IMR-90 (cell line): ENCODE measurements around the gene WDR27. TPM values are rescaled to one million over a fixed set of nuclear protein-coding genes. Genes with fewer than 3 reads are reported as not detected.

Source experiments
- ATAC-seq: fragments of 200-7000 bp; cut with Tn5 transposase; 2 replicates; pipeline ENCODE4 v1.9.1; 2020; ENCODE audit warnings: low read depth, mild to moderate bottlenecking, moderate library complexity
- BruUV-seq: library from RNA; stranded (reverse); fragments of 400-500 nt; replicated peaks from 2 replicates; lab custom pipeline; 2021; lab: Mats Ljungman, UMichigan
- CTCF ChIA-PET: fragments of 300-600 bp; formaldehyde crosslinking; extraction: SDS; loops from one replicate; lab custom pipeline; 2021; ENCODE audit warnings: antibody characterized with exemption; lab: Yijun Ruan, JAX
- POLR2A ChIA-PET: fragments of 300-600 bp; sonication (Branson Sonifier 250); formaldehyde crosslinking; loops from one replicate; lab custom pipeline; 2022; ENCODE audit warnings: antibody characterized with exemption; ENCODE audit not compliant: unreplicated experiment; lab: Charles Lee
- DNase-seq: peaks from one replicate; pipeline ENCODE4 v3.0.0; 2013
- H2AFZ ChIP-seq: replicated peaks from 2 replicates; pipeline ENCODE3; 2013; ENCODE audit warnings: low read length, mild to moderate bottlenecking; ENCODE audit not compliant: poor library complexity
- H2AK5ac ChIP-seq: 2 replicates; pipeline ENCODE4 v1.6.1; 2013; ENCODE audit warnings: low read depth, low read length, inconsistent platforms
- H2AK9ac ChIP-seq: replicated peaks from 2 replicates; pipeline ENCODE3; 2013; ENCODE audit warnings: mild to moderate bottlenecking, low read depth, low read length, moderate library complexity; ENCODE audit not compliant: poor library complexity
- H2BK120ac ChIP-seq: 2 replicates; pipeline ENCODE4 v1.6.1; 2013; ENCODE audit warnings: low read depth, low read length, inconsistent platforms
- H2BK15ac ChIP-seq: 3 replicates; pipeline ENCODE4 v1.6.1; 2013; ENCODE audit warnings: low read depth, low read length, inconsistent platforms
- H2BK20ac ChIP-seq: 2 replicates; pipeline ENCODE4 v1.6.1; 2013; ENCODE audit warnings: low read depth, mild to moderate bottlenecking, inconsistent platforms, low read length, moderate library complexity
- H2BK5ac ChIP-seq: 2 replicates; pipeline ENCODE4 v1.6.1; 2013; ENCODE audit warnings: mild to moderate bottlenecking, low read depth, low read length, inconsistent platforms; ENCODE audit not compliant: poor library complexity, severe bottlenecking
- H3K14ac ChIP-seq: replicated peaks from 2 replicates; pipeline ENCODE4 v1.6.1; 2013; ENCODE audit warnings: low read depth, low read length, inconsistent platforms
- H3K18ac ChIP-seq: 2 replicates; pipeline ENCODE4 v1.6.1; 2013; ENCODE audit warnings: low read depth, low read length, control low read depth
- H3K23ac ChIP-seq: 2 replicates; pipeline ENCODE4 v1.6.1; 2013; ENCODE audit warnings: low read depth, low read length, inconsistent platforms
- H3K27ac ChIP-seq: 2 replicates; pipeline ENCODE4 v1.5.1; 2013; ENCODE audit warnings: mild to moderate bottlenecking, control low read depth, low read length; ENCODE audit not compliant: insufficient read depth
- H3K27me3 ChIP-seq: 2 replicates; pipeline ENCODE4 v1.6.1; 2013; ENCODE audit warnings: low read length; ENCODE audit not compliant: control insufficient read depth, insufficient read depth
- H3K36me3 ChIP-seq: 2 replicates; pipeline ENCODE4 v1.6.1; 2013; ENCODE audit warnings: low read length, mixed read lengths; ENCODE audit not compliant: control insufficient read depth, insufficient read depth
- H3K4ac ChIP-seq: 2 replicates; pipeline ENCODE4 v1.6.1; 2013; ENCODE audit warnings: low read depth, low read length, inconsistent platforms
- H3K4me1 ChIP-seq: 2 replicates; pipeline ENCODE4 v1.6.1; 2013; ENCODE audit warnings: low read length, mixed read lengths; ENCODE audit not compliant: control insufficient read depth, insufficient read depth
- H3K4me2 ChIP-seq: 2 replicates; pipeline ENCODE4 v1.6.1; 2013; ENCODE audit warnings: low read depth, mild to moderate bottlenecking, control low read depth, low read length, moderate library complexity
- H3K4me3 ChIP-seq: 2 replicates; pipeline ENCODE4 v1.5.1; 2013; ENCODE audit warnings: low read depth, mild to moderate bottlenecking, control low read depth, low read length, moderate library complexity; ENCODE audit not compliant: insufficient read depth
- H3K56ac ChIP-seq: 2 replicates; pipeline ENCODE4 v1.6.1; 2013; ENCODE audit warnings: low read length, inconsistent platforms; ENCODE audit not compliant: insufficient read depth; ENCODE audit errors: extremely low read depth
- H3K79me1 ChIP-seq, 2 experiments: 2 replicates each; pipeline ENCODE4 v1.6.1; 2013; ENCODE audit warnings: low read length in 2 of 2, inconsistent platforms in 1 of 2, low read depth in 1 of 2
- H3K9ac ChIP-seq: 2 replicates; pipeline ENCODE4 v1.6.1; 2013; ENCODE audit warnings: low read depth, low read length, control low read depth
- H3K9me1 ChIP-seq: 2 replicates; pipeline ENCODE4 v1.6.1; 2013; ENCODE audit warnings: low read length, inconsistent platforms; ENCODE audit not compliant: insufficient read depth
- H3K9me3 ChIP-seq: 2 replicates; pipeline ENCODE4 v1.6.1; 2013; ENCODE audit warnings: low read length; ENCODE audit not compliant: control insufficient read depth, insufficient read depth
- H4K20me1 ChIP-seq: 2 replicates; pipeline ENCODE4 v1.6.1; 2013; ENCODE audit warnings: low read length, inconsistent platforms; ENCODE audit not compliant: insufficient read depth
- H4K5ac ChIP-seq: 2 replicates; pipeline ENCODE4 v1.6.1; 2013; ENCODE audit warnings: mild to moderate bottlenecking, low read depth, low read length, control low read depth
- H4K8ac ChIP-seq, 2 experiments: 2 replicates each; pipeline ENCODE4 v1.6.1; 2013; ENCODE audit warnings: low read depth in 2 of 2, low read length in 2 of 2, control low read depth in 1 of 2, inconsistent platforms in 1 of 2
- H4K91ac ChIP-seq: 2 replicates; pipeline ENCODE4 v1.6.1; 2013; ENCODE audit warnings: low read depth, low read length, inconsistent platforms; ENCODE audit not compliant: insufficient read depth
- BHLHE40 ChIP-seq: fragments of 150-350 bp; IDR thresholded peaks from 2 replicates; pipeline ENCODE4 v1.6.1; 2016; ENCODE audit warnings: mild to moderate bottlenecking, low read depth, low read length
- CEBPB ChIP-seq: IDR thresholded peaks from 2 replicates; pipeline ENCODE4 v1.6.1; 2012; ENCODE audit warnings: low read depth, low read length, improper control_type of control experiment
- FOS ChIP-seq: fragments of 150-350 bp; IDR thresholded peaks from 2 replicates; pipeline ENCODE4 v1.6.1; 2016; ENCODE audit warnings: low read depth, low read length
- MXI1 ChIP-seq: IDR thresholded peaks from 2 replicates; pipeline ENCODE4 v1.6.1; 2012; ENCODE audit warnings: low read depth, mild to moderate bottlenecking, low read length, moderate library complexity, borderline replicate concordance
- NFE2L2 ChIP-seq: fragments of 150-350 bp; IDR thresholded peaks from 2 replicates; pipeline ENCODE4 v1.6.1; 2016; ENCODE audit warnings: low read depth, mild to moderate bottlenecking, low read length
- WGBS, 2 experiments: methylation state at CpG; one replicate each; pipeline versions ENCODE4 v1.1.5 to v1.1.7; 2013; ENCODE audit warnings: missing lambda C conversion rate in 2 of 2; ENCODE audit not compliant: insufficient read length in 1 of 2; ENCODE audit errors: extremely low coverage in 2 of 2; 5-methylcytosine and 5-hydroxymethylcytosine counted together
- dilution Hi-C: fragments of 300-500 bp; cut with HindIII; formaldehyde crosslinking; loops from one replicate; pipeline ENCODE4 v1.14.3; 2018; ENCODE audit warnings: low sequenced_read_pairs; ENCODE audit not compliant: unreplicated experiment
- in situ Hi-C: fragments of 300-500 bp; cut with MboI; formaldehyde crosslinking; loops from 3 replicates; pipeline ENCODE4 v1.14.3; 2019; ENCODE audit warnings: low sequenced_read_pairs, inconsistent platforms, mixed read lengths
- intact Hi-C: fragments of 100-400 bp; cut with micrococcal nuclease; formaldehyde crosslinking; loops from 2 replicates; pipeline ENCODE4 v1.10.0; 2022
- polyA plus RNA-seq, 3 experiments: library from polyadenylated mRNA; depleted of rRNA; stranded (reverse); fragments of >200 nt; gene quantifications; 2 replicates each; pipeline ENCODE4 v1.2.3, GENCODE V29; 2012; ENCODE audit warnings: low replicate concordance in 1 of 3
- total RNA-seq: library from RNA; depleted of rRNA; stranded (reverse); fragments of >200 nt; gene quantifications from 2 replicates; pipeline ENCODE4 v1.2.3, GENCODE V29; 2012
- TF ChIP-seq, protein P1 (sequence below): conservative IDR thresholded peaks from 2 replicates; pipeline ENCODE4 v1.5.1; 2012; ENCODE audit warnings: mild to moderate bottlenecking, low read depth, low read length, improper control_type of control experiment

Gene WDR27
- total and polyA plus RNA-seq, 2 of the 4 experiments (the other 2 are of a cell fraction), result 7.0 to 18.5 TPM

DNA sequence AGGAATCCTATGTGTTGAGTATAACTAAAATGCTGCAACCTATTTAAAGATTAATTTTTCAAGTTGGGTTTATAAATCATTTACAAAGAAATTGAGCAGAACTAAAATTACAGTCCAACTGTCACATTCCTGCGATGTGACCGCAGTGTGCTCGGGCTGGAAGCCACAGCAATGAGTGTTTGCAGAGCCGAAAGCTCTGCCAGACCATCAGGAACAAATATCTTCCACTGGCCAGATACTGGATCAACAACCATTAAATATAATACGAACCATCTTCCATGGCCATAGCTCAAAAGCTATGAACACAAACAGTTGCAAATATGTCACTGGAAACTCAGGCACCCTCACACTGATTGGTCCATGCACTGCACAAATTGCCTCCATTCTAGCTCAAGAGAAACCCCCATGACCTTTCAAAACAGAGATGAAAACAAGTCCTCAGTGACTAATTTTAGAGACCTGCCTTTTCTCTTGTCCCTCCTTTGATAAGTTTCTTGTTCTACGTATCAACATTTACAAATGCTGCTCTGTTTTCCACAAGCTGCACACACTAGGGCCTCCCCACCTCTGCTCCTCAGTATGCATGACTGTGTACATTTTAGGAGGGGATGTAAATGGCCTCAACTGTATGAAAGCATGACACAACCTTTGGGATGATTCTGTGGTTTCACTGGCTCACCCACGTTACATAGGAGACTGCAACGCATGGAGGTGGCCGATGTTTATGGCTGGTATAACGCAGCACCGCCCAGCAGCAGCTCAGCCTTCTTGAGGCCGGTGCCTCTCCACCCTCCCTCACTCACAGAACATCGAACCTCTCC lies 171.7 kb downstream of the WDR27 start:
- H2BK120ac ChIP-seq, result peak overlapping the region; percentile 81
- BruUV-seq, result no TSS peak
- peak overlapping the region; percentile 51 for H3K27ac ChIP-seq
- peak overlapping the region; percentile 42 for H3K4ac ChIP-seq
- peak overlapping the region; percentile 1; the same call in 1 of the 2 replicates for H3K9ac ChIP-seq
- peaks cover 7% of the 10 kb centered on the region for H3K9me1 ChIP-seq
- H2AFZ ChIP-seq, result peak overlapping the region; percentile 71
- peak overlapping the region; percentile 72 for H4K5ac ChIP-seq
- peak overlapping the region; percentile 79 for H4K91ac ChIP-seq
- H3K4me3 ChIP-seq, result no peak overlapping the region
- WGBS, 2 experiments, result 3% methylated on average over 5 of the region's 13 CpGs; no CpG with 5 or more reads in 1 of the 2 experiments
- ChIA-PET POLR2A (no interaction called here), CTCF (interaction anchor here (0.7 to 1.5 kb wide), 3 partner anchors 10 to 110 kb away, joined by 3 read pairs; no protein-coding TSS in a partner anchor)
- peak; percentile 80 for DNase-seq
- dilution Hi-C loops (no loop called here), in situ Hi-C loops (no loop called here), intact Hi-C loops (loop anchor here (10.0 kb wide), 3 partner anchors 455 to 1375 kb away; no protein-coding TSS in a partner anchor)
- peak overlapping the region; percentile 35 for H3K23ac ChIP-seq
- H3K79me1 ChIP-seq, result no peaks in the 10 kb centered on the region
- peak; percentile 80 for ATAC-seq
- no peak overlapping the region; the same call in 1 of the 2 replicates for H3K14ac ChIP-seq
- peak overlapping the region; percentile 27; the same call in 1 of the 3 replicates for H2BK15ac ChIP-seq
- peak overlapping the region; percentile 43 for H2AK9ac ChIP-seq
- peak overlapping the region; percentile 39 to 56; a peak in 3 of 4 replicates for H4K8ac ChIP-seq
- no peaks in the 10 kb centered on the region for H3K36me3 ChIP-seq
- H2AK5ac ChIP-seq, result peak overlapping the region; percentile 35; the same call in 1 of the 2 replicates
- H3K4me2 ChIP-seq, result peak overlapping the region; percentile 45
- 0 out of 2 replicates have a peak, but pooled peaks cover 5% of the 10 kb centered on the region for H3K9me3 ChIP-seq
- peak overlapping the region; percentile 82 for H2BK5ac ChIP-seq
- H3K4me1 ChIP-seq, result peaks cover 10% of the 10 kb centered on the region
- H3K27me3 ChIP-seq, result no peaks in the 10 kb centered on the region
- peak overlapping the region; percentile 6 for H3K18ac ChIP-seq
- H3K56ac ChIP-seq, result peak overlapping the region; percentile 16; the same call in 1 of the 2 replicates
- no peaks in the 10 kb centered on the region for H4K20me1 ChIP-seq
- no peak for TF ChIP-seq FOS
- TF ChIP-seq MXI1, result 0 out of 2 replicates have a peak, but pooled peaks have one; percentile 10
- TF ChIP-seq, protein P1, sequence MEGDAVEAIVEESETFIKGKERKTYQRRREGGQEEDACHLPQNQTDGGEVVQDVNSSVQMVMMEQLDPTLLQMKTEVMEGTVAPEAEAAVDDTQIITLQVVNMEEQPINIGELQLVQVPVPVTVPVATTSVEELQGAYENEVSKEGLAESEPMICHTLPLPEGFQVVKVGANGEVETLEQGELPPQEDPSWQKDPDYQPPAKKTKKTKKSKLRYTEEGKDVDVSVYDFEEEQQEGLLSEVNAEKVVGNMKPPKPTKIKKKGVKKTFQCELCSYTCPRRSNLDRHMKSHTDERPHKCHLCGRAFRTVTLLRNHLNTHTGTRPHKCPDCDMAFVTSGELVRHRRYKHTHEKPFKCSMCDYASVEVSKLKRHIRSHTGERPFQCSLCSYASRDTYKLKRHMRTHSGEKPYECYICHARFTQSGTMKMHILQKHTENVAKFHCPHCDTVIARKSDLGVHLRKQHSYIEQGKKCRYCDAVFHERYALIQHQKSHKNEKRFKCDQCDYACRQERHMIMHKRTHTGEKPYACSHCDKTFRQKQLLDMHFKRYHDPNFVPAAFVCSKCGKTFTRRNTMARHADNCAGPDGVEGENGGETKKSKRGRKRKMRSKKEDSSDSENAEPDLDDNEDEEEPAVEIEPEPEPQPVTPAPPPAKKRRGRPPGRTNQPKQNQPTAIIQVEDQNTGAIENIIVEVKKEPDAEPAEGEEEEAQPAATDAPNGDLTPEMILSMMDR, result no peak
- TF ChIP-seq BHLHE40, result peak; percentile 54; the same call in 1 of the 2 replicates
- TF ChIP-seq CEBPB, result peak; percentile 77
- peak; percentile 52; the same call in 1 of the 2 replicates for TF ChIP-seq NFE2L2
- peak overlapping the region; percentile 65 for H2BK20ac ChIP-seq
